G401.6 (cell line): ENCODE data around the gene AIMP1.
"Not testable (repeated sequence)": the region's sequence is repeated elsewhere in the genome, so short reads cannot be mapped to it uniquely, and the experiment has no call there.

Experiments
- FAIRE-seq: peaks from 2 replicates; lab custom pipeline; 2012; peaks lifted over from hg19 to GRCh38; lab: Jason Lieb, UNC

The AIMP1 gene

DNA sequence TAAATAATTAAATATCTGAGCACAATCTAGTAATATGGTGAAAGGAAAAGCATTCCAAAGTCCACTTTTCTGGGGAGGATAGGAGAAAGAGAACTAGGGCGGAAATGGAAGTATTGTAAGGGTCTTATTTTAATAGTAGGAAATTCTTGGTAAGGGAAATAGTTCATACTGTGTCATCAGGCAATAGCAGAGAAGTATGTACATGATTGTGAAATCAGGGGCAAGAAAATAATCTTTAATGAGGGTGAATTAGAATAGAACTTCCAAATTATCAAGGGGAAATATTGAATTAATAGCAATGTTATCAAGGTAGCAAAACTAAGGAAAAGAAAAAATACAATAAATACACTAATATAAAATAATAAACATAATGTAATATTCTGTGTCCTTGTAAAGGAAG is 37.4 kb downstream of the AIMP1 start:
- FAIRE-seq, result no peak

- no peak for FAIRE-seq
Measured at GRCh38 chr4:106355193-106355592, 38.8 kb downstream of the AIMP1 start.

DNA sequence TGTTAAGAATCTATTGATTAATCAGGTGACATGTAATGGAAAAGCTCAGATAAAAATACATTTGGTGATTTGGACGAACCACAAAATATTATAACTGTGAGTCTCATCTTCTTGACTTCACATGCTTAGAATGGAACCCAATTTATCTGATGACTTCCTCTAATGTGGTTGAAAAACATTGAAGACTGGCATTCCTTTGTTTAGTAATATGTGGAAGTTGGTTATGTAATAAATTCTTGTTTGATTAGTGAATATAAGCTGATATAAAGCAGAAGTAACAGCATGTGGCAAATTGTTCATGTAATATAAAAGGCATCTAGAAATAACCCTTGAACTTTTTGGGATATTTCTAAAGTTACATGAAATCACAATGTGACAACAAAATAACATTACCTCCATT is 42.5 kb downstream of the AIMP1 start:
- no peak for FAIRE-seq

DNA sequence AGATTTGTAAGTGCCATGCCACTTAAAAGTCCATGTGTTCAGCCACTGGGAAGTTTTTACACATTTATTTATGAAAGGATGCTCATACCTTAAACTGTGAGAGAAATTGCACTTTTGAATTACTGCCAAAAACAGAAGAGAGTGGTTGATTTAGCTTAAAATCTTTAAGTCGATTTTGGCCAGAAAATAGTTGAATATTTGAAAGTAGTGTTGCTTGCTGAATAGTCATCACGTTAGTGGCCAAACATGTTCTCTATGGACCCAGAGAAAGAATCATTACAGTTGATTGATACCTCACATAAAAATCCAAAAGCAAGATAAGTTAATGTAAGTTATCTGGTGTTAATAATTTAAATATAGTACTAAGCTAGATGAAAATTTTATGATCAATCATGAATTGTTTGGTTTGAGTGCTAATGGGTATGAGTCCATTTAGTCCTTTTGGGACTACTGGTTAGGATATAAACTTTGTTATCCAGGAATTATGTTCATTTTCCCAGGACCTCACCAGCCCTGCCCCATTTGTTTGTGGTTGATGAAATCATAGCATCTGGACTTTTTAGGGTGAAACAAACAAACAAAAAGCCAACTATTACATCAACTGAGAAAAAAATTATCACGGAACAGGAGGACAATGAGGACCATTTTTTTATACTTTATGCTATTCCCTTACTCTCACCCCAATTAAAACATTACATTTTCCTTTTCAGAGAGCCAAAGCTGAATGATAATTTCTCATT is 45.9 kb downstream of the AIMP1 start:
- FAIRE-seq, result no peak

- no peak for FAIRE-seq
Measured at GRCh38 chr4:106364282-106364681, 47.9 kb downstream of the AIMP1 start.

DNA sequence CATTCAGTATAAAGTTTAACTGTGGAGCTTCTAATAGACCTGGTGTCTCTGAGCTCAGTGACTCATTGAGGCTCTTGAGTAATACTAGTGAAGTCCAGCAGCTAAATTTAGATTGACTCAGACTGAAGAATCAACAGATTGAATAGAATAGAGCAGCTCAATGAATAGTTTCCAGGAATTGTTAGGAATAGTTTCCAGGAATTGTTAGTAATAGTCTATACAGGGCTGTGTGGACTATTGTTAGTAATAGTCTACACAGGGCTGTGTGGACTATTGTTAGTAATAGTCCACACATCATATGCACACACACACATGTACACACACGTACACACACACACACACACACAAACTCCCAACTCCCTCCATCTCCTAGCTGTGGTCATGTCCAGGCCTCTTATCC is 49.3 kb downstream of the AIMP1 start:
- FAIRE-seq, result no peak

GRCh38 chr4:106366026-106366425 is 49.7 kb downstream of the AIMP1 start:
- FAIRE-seq, result no peak

- no peak for FAIRE-seq
Measured at GRCh38 chr4:106367072-106367471, 50.7 kb downstream of the AIMP1 start.

GRCh38 chr4:106368678-106369077 is 52.3 kb downstream of the AIMP1 start, which contains the start of gene GIMD1:
Gene GIMD1, minus strand, starts transcription at chr4:106368778. Its CDS starts 1,343 bp downstream, at chr4:106367435.
- FAIRE-seq, result no peak

DNA sequence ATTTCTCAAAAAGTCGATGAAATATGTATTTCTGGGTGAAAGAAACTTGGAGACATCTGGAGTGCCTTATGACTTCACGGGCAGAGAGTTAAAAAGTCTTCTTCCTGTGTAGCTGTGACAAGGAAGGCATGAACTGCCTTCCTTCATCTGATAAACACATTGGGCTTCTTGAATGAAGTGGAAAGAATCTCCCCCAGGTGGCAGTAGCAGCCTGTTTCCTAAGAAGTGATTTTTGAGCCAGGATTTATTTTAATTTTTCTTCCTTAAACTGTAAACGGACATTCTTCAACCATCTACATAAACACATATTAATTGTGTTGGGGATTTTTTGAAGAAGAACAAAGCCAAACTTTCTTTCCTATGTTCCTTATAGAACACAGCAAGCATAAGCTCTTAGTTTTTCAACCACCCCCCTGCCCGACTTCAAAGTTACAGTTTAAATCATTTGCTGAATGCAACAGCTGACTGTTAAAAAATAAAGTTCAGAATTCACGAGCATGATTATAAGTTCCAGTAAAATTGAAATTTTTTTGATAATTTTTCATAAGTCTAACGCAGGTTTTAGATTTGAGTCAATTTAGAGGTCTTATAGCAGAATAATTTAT is 53.2 kb downstream of the AIMP1 start:
- peak; percentile 90 for FAIRE-seq

- FAIRE-seq, result no peak
Measured at GRCh38 chr4:106370214-106370613, 53.9 kb downstream of the AIMP1 start.

DNA sequence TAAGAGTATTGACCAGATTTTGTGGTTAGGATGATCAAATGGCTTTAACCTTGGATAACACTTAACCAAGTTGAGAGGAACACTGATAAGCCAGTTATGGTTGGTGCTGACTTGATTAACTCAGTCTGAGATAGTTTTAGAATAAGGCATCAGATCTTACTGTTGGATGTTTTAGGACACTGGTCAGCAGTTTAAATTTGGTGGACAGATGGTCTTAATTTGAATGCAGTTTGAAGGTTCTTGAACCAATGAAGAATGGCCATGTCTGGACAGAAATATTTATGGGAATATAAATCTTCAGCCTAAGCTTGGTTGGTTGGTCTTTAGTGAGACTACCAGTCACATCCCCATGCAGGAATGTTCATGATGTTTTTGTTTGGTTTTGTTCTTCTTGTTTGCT is 54.8 kb downstream of the AIMP1 start:
- FAIRE-seq, result no peak

GRCh38 chr4:106373026-106373425 is 56.7 kb downstream of the AIMP1 start:
- FAIRE-seq, result no peak

DNA sequence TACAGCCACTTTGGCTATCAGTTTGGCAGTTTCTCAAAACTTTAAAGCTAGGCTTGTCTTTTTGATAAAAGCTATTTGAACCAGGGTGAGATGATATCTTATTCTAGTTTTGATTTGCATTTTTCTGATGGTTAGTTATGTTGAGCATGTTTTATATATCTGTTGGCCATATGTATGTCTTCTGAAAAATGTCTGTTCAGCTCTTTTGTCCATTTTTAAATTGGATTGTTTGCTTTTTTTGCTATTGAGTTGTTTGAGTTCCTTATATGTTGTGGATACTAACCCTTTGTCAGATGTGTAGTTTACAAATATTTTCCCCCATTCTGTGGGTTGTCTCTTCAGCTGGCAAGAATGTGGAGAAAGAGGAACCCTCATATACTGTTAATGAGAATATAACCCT is 63.8 kb downstream of the AIMP1 start:
- FAIRE-seq, result no peak

GRCh38 chr4:106384878-106385277 is 68.5 kb downstream of the AIMP1 start:
- no peak for FAIRE-seq

DNA sequence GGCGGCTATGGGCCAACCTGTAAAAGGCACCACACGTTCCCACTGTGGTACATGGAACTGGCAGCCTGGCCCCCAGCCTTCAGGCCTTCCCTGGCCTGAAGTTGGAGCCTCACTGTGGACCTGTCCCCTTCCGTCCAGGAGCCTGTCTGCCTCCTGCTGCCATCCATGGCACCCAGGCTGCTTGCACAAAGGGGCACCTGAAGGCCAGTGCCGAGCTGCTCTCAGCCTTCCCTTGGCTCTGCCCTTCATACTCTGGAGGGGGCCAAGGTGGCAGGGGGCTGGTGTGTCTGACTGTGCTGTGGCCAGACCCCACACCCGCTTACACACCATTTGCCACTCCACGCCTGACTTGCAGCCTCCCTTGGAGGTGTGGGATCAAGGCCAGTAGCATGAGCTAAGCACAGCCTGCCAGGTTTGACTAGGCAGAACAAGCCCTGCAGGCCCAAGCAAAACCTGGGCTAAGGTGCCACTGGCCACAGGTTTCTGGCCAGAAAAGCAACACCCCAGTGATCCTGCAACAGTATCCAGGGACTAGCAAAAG is 69.6 kb downstream of the AIMP1 start:
- no peak for FAIRE-seq

GRCh38 chr4:106395582-106395981 is 79.2 kb downstream of the AIMP1 start:
- no peak for FAIRE-seq

- not testable (repeated sequence) for FAIRE-seq
Measured at GRCh38 chr4:106398898-106399297, 82.5 kb downstream of the AIMP1 start.
